Measurements from ENCODE around the gene XXYLT1.

The XXYLT1 gene

DNA sequence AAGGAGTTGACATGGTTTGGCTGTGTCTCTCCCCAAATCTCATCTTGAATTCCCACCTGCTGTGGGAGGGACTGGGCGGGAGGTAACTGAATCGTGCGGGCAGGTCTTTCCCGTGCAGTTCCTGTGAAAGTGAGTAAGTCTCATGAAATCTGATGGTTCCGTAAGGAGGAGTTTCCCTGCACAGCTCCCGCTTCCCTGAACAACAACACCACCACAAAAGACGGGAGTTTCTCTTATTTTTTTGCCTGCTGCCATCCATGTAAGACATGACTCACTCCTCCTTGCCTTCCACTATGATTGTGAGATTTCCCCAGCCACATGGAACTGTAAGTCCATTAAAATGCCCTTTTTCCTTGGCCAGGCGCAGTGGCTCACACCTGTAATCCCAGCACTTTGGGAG is 22.7 kb downstream of the XXYLT1 start:
- H3K9me3 ChIP-seq (ENCODE audit: control insufficient read depth in 1 of 2, low read length in 2 of 2), result no peaks in the 10 kb centered on the region
- H3K27me3 ChIP-seq (ENCODE audit: low read depth, low read length), result no peaks in the 10 kb centered on the region
- peaks cover 0 to 5% of the 10 kb centered on the region in 2 donors for H3K36me3 ChIP-seq (ENCODE audit: control insufficient read depth in 1 of 2, insufficient read depth in 2 of 2, low read length in 2 of 2)

DNA sequence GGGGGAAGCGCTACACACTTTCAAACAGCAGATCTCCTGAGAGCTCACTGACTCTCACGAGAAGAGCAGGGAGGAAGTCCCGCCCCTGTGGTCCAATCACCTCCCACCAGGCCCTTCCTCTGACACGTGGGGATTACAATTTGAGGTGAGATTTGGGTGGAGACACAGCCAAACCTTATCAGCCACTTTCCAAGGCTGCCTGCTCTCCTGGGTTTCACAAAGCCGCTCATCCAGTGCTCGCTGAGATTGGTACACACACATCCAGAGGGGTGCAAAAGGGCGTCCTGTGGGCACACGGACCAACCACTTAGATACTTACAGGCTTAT is 23.1 kb downstream of the XXYLT1 start:
- no peak overlapping the region for H3K4me3 ChIP-seq (ENCODE audit: low read depth in 1 of 2, low read length in 2 of 2)
- peaks cover 0 to 5% of the 10 kb centered on the region in 2 donors for H3K36me3 ChIP-seq (ENCODE audit: control insufficient read depth in 1 of 2, insufficient read depth in 2 of 2, low read length in 2 of 2)
- no peak overlapping the region for H3K27ac ChIP-seq (ENCODE audit: low read length)

More for the DNA sequence above, 22.7 kb downstream of the XXYLT1 start:
- peaks cover 0 to 5% of the 10 kb centered on the region in 2 donors for H3K4me1 ChIP-seq (ENCODE audit: control insufficient read depth in 1 of 2, insufficient read depth in 2 of 2, low read length in 2 of 2)
- H3K27ac ChIP-seq (ENCODE audit: low read length), result no peak overlapping the region
- no peak overlapping the region for H3K4me3 ChIP-seq (ENCODE audit: low read depth in 1 of 2, low read length in 2 of 2)

DNA sequence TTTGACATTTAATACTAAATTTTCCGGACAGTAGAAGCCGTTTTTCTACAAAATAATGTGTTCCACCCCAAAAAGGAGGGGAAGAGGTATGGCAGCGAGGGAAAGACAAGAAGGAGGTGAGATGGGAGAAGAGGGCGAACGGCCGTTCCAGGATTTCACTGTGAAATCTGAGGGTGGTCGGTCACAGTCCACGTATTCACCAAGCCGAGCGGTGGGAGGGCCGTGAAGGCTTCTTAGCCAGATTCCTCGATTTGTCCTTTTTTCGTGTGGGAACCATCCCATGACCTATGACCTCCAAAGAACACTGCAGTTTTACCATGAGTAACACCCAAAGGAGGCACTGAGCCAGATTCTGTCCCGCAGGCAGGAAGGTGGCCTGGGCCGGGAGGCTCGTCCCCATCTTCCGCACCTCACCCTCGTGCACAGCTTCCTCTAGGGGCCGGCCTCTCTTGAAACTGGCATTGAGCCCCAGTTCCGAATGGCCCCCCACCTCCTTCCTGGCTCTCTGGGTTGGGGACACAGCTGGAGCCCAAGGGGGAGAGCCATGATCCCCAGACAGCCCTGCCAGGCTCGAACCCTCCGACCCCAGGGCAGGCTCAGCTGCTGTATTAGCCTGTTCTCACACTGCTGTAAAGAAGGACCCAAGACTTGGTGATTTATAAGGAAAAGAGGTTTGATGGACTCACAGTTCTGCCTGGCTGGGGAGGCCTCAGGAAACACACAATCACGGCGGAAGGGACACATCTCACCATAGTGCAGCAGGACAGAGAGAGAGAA is 23.7 kb downstream of the XXYLT1 start:
- peaks cover 0 to 5% of the 10 kb centered on the region in 2 donors for H3K36me3 ChIP-seq (ENCODE audit: control insufficient read depth in 1 of 2, insufficient read depth in 2 of 2, low read length in 2 of 2)
- H3K4me1 ChIP-seq (ENCODE audit: control insufficient read depth in 1 of 2, insufficient read depth in 2 of 2, low read length in 2 of 2), result no peaks in the 10 kb centered on the region
- no peak overlapping the region for H3K4me3 ChIP-seq (ENCODE audit: low read depth in 1 of 2, low read length in 2 of 2)
- H3K9me3 ChIP-seq (ENCODE audit: control insufficient read depth in 1 of 2, low read length in 2 of 2), result no peaks in the 10 kb centered on the region
- H3K27me3 ChIP-seq (ENCODE audit: low read depth, low read length), result no peaks in the 10 kb centered on the region
- no peak overlapping the region for H3K27ac ChIP-seq (ENCODE audit: low read length)

More for the DNA sequence above, 23.1 kb downstream of the XXYLT1 start:
- Histone ChIP-seq H3K27me3 (ENCODE audit: low read depth, low read length) (no peaks in the 10 kb centered on the region), H3K4me1 (ENCODE audit: control insufficient read depth in 1 of 2, insufficient read depth in 2 of 2, low read length in 2 of 2) (peaks cover 0 to under 1% of the 10 kb centered on the region in 2 donors), H3K9me3 (ENCODE audit: control insufficient read depth in 1 of 2, low read length in 2 of 2) (no peaks in the 10 kb centered on the region)

DNA sequence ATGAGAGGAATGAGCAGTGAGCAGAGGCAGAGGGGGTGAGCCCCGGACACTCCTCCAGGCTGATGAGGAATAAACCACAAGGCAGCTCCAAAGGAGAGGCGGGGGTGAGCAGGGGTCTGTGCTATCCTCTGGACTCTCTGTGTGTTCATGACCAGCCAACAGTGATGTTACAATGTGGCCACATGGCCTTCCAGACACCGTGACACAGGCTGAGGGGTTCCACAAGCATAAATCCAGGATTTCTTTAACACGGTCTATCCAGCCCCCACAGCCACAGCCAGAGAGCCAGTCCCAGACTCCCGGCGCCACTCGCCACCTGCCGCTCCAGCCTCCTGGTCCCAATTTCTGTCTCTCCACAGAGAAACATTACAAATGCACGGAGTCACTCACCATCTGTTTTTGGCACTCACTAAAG is 24.4 kb downstream of the XXYLT1 start:
- no peaks in the 10 kb centered on the region for H3K4me1 ChIP-seq (ENCODE audit: control insufficient read depth in 1 of 2, insufficient read depth in 2 of 2, low read length in 2 of 2)
- H3K27ac ChIP-seq (ENCODE audit: low read length), result no peak overlapping the region
- no peaks in the 10 kb centered on the region for H3K27me3 ChIP-seq (ENCODE audit: low read depth, low read length)
- peaks cover 0 to 5% of the 10 kb centered on the region in 2 donors for H3K36me3 ChIP-seq (ENCODE audit: control insufficient read depth in 1 of 2, insufficient read depth in 2 of 2, low read length in 2 of 2)
- H3K9me3 ChIP-seq (ENCODE audit: control insufficient read depth in 1 of 2, low read length in 2 of 2), result no peaks in the 10 kb centered on the region
- no peak overlapping the region for H3K4me3 ChIP-seq (ENCODE audit: low read depth in 1 of 2, low read length in 2 of 2)

DNA sequence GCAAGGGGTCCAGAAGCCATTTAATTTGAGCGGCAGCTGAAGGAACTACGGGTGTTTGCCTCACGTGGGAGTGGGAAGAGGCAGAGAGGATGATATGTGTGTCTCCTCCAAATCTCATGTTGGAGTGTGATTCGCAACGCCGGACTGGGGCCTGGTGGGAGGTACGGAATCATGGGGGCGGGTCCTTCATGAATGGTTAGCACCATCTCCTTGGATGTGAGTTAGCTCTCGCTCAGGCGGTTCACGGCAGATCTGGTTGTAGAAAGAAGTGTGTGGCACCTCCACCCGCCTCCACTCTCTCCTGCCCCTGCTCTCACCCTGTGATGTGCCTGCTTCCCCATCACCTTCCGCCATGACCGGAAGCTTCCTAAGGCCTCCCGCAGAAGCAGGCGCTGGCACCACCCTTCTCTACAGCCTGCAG is 25.4 kb downstream of the XXYLT1 start:
- Histone ChIP-seq H3K4me1 (ENCODE audit: control insufficient read depth in 1 of 2, insufficient read depth in 2 of 2, low read length in 2 of 2) (no peaks in the 10 kb centered on the region), H3K27ac (ENCODE audit: low read length) (no peak overlapping the region), H3K4me3 (ENCODE audit: low read depth in 1 of 2, low read length in 2 of 2) (no peak overlapping the region), H3K36me3 (ENCODE audit: control insufficient read depth in 1 of 2, insufficient read depth in 2 of 2, low read length in 2 of 2) (peaks cover 0 to 5% of the 10 kb centered on the region in 2 donors), H3K27me3 (ENCODE audit: low read depth, low read length) (no peaks in the 10 kb centered on the region), H3K9me3 (ENCODE audit: control insufficient read depth in 1 of 2, low read length in 2 of 2) (no peaks in the 10 kb centered on the region)

DNA sequence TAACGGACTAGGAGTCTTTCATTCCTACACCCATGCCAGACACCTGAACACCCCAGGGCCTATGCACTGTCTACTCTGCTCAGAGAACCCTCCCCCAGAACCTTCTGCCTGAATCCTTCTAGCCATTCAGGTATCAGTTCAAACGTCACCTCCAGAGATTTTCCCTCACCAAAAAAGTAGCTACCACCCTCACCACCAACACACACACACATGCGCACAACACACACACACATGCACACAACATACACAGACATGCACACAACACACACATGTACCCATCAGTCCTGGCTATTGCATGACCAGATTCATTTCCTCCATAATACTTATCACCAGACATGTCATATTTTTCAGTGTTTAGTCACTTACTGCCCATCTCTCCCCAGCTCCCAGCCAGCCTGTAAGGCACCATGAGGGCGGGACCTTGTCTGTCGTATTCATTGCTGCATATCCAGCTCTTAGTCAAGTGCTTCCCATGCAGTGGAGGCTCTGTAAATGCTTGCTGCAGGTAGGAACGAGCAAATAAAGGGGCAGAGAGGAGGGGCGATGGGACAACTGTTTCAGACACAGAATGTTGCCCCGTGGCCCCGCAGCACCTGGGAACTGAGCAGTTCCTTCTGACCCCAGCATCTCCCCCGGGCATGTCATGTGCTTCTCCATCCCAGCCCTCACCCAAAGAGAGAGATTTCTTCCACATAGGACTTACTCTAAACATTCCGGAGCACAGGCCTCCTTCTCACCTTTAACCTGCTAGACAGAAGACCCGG is 29.2 kb downstream of the XXYLT1 start:
- peaks cover 0 to 5% of the 10 kb centered on the region in 2 donors for H3K36me3 ChIP-seq (ENCODE audit: control insufficient read depth in 1 of 2, insufficient read depth in 2 of 2, low read length in 2 of 2)
- H3K27ac ChIP-seq (ENCODE audit: low read length), result no peak overlapping the region
- H3K27me3 ChIP-seq (ENCODE audit: low read depth, low read length), result no peaks in the 10 kb centered on the region
- H3K4me1 ChIP-seq (ENCODE audit: control insufficient read depth in 1 of 2, insufficient read depth in 2 of 2, low read length in 2 of 2), result peaks cover 0 to 23% of the 10 kb centered on the region in 2 donors
- H3K9me3 ChIP-seq (ENCODE audit: control insufficient read depth in 1 of 2, low read length in 2 of 2), result no peaks in the 10 kb centered on the region
- no peak overlapping the region for H3K4me3 ChIP-seq (ENCODE audit: low read depth in 1 of 2, low read length in 2 of 2)

DNA sequence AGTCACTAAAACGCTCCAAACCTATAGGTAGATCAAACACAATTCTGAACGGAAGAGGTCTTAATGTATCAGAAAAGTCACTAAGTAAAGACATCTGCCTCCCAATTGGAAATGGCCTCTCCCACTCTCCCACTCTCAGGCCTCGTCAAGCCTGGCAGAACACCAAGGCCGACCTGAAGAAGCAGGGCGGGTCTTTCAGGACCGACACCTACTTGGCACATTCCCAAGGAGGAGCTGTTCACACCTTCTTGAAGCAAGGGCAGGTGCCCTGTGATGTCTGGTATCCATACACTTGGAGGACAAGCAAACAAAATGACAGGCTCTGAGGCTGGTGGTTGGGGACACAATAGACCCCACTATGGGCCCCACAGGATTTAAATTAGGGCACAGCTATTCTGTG is 30.0 kb downstream of the XXYLT1 start:
- Histone ChIP-seq H3K27me3 (ENCODE audit: low read depth, low read length) (no peaks in the 10 kb centered on the region), H3K4me3 (ENCODE audit: low read depth in 1 of 2, low read length in 2 of 2) (no peak overlapping the region), H3K27ac (ENCODE audit: low read length) (no peak overlapping the region), H3K4me1 (ENCODE audit: control insufficient read depth in 1 of 2, insufficient read depth in 2 of 2, low read length in 2 of 2) (peaks cover 0 to 23% of the 10 kb centered on the region in 2 donors), H3K36me3 (ENCODE audit: control insufficient read depth in 1 of 2, insufficient read depth in 2 of 2, low read length in 2 of 2) (peaks cover 0 to 5% of the 10 kb centered on the region in 2 donors), H3K9me3 (ENCODE audit: control insufficient read depth in 1 of 2, low read length in 2 of 2) (no peaks in the 10 kb centered on the region)

DNA sequence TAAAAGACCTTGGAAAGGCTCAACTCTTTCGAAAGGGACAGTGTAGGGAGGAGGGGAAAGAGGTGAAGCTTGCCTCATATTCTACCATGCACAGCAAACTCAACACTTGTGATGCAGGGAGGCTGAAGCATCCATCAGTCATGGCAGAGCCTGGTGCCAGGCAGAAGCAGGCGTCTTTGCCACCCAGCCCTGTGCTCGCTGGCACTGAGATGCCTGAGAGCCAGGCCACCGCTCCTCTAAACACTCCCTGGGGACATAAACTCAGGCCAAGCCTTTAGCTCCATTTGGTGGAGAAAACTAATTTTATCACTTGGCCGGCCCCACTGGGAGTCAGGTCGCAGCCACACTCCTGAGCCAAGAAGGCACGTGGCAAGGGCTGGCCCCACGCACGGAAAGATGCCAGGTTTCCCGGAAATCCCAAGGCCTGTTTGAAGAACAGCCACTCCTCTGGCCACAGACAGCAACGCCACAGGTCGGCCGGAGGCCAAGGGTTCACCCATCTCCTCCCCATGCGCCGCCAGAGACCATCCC is 30.7 kb downstream of the XXYLT1 start:
- Histone ChIP-seq H3K4me3 (ENCODE audit: low read depth in 1 of 2, low read length in 2 of 2) (no peak overlapping the region), H3K4me1 (ENCODE audit: control insufficient read depth in 1 of 2, insufficient read depth in 2 of 2, low read length in 2 of 2) (peaks cover 0 to 23% of the 10 kb centered on the region in 2 donors), H3K27ac (ENCODE audit: low read length) (no peak overlapping the region), H3K27me3 (ENCODE audit: low read depth, low read length) (no peaks in the 10 kb centered on the region), H3K36me3 (ENCODE audit: control insufficient read depth in 1 of 2, insufficient read depth in 2 of 2, low read length in 2 of 2) (no peaks in the 10 kb centered on the region), H3K9me3 (ENCODE audit: control insufficient read depth in 1 of 2, low read length in 2 of 2) (no peaks in the 10 kb centered on the region)

DNA sequence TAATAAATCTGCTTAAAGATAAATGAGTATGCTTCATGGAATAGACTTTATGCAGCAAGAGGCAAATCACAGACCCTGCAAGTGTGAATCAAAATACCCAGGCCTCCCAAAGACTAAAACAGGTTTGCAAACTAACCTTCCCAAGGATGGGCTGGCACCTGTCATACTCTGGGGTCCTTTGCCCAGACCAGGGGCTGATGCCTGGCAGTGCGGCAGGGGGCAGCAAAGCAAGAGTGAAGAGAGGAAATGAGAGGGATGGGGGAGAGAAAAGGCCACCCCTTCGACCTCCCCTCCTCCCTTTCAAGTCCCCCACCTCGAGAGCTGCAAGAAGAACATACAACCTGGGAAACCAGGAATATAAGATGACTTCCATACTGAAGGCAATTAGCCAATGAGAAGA is 31.8 kb downstream of the XXYLT1 start:
- Histone ChIP-seq H3K27me3 (ENCODE audit: low read depth, low read length) (no peaks in the 10 kb centered on the region), H3K9me3 (ENCODE audit: control insufficient read depth in 1 of 2, low read length in 2 of 2) (no peaks in the 10 kb centered on the region), H3K36me3 (ENCODE audit: control insufficient read depth in 1 of 2, insufficient read depth in 2 of 2, low read length in 2 of 2) (no peaks in the 10 kb centered on the region), H3K4me3 (ENCODE audit: low read depth in 1 of 2, low read length in 2 of 2) (no peak overlapping the region), H3K27ac (ENCODE audit: low read length) (peak overlapping the region; percentile 21), H3K4me1 (ENCODE audit: control insufficient read depth in 1 of 2, insufficient read depth in 2 of 2, low read length in 2 of 2) (peaks cover 0 to 23% of the 10 kb centered on the region in 2 donors)

DNA sequence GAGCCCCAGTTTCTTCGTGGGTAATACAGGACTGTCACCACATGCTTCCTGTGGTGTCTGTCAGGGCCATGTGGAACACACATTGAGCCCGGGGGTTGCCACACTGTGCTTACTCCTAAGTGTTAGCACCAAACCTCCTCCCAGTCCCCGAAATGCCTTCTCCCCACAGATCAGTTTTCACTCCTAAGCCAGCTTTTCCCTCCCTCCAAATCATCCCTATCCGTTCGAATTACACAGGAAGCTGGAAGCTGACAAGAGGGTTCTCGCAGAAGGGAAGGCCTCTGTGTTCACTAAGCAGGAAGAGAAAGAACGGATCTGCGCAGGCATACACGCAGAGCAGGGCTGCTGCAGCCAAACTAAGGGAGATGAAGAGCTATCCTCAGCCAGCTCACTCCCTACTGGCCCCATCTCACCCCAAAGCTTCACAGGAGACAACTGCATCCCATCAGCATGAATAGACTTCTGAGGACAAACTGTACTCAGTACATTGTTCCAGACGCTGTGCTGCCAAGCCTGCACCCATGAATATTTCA is 32.3 kb downstream of the XXYLT1 start:
- Histone ChIP-seq H3K4me1 (ENCODE audit: control insufficient read depth in 1 of 2, insufficient read depth in 2 of 2, low read length in 2 of 2) (peaks cover 0 to 23% of the 10 kb centered on the region in 2 donors), H3K4me3 (ENCODE audit: low read depth in 1 of 2, low read length in 2 of 2) (peak overlapping the region in 1 of 2 donors; percentile 36), H3K27me3 (ENCODE audit: low read depth, low read length) (no peaks in the 10 kb centered on the region), H3K9me3 (ENCODE audit: control insufficient read depth in 1 of 2, low read length in 2 of 2) (no peaks in the 10 kb centered on the region), H3K36me3 (ENCODE audit: control insufficient read depth in 1 of 2, insufficient read depth in 2 of 2, low read length in 2 of 2) (no peaks in the 10 kb centered on the region), H3K27ac (ENCODE audit: low read length) (peak overlapping the region; percentile 21)

DNA sequence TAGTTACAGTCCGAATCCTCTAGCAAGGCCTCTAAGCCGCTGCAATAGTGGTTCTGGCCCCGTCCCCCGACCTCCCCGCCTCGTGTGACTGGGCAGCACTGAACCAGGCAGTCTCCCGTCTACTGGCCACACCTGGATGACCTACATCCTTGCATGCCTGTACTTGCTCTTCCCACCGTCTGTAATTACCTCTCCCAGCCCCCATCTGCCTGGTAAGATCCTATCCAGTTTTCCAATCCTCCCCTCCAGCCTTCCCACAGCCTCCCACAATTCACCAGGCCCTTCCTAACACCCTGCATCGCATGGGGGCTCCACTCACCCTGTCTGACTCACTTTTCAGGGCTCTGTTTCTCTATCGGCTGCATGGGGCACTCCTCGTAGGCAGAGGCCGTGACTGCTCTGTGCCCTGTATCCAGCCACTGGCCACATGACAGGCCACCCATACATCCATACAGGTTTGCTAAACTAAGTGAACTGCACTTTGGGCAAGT is 32.8 kb downstream of the XXYLT1 start:
- Histone ChIP-seq H3K4me3 (ENCODE audit: low read depth in 1 of 2, low read length in 2 of 2) (peak overlapping the region in 1 of 2 donors; percentile 36), H3K27me3 (ENCODE audit: low read depth, low read length) (no peaks in the 10 kb centered on the region), H3K9me3 (ENCODE audit: control insufficient read depth in 1 of 2, low read length in 2 of 2) (no peaks in the 10 kb centered on the region), H3K27ac (ENCODE audit: low read length) (peak overlapping the region; percentile 21), H3K4me1 (ENCODE audit: control insufficient read depth in 1 of 2, insufficient read depth in 2 of 2, low read length in 2 of 2) (peaks cover 0 to 23% of the 10 kb centered on the region in 2 donors), H3K36me3 (ENCODE audit: control insufficient read depth in 1 of 2, insufficient read depth in 2 of 2, low read length in 2 of 2) (no peaks in the 10 kb centered on the region)

Measured in muscle layer of duodenum (tissue), 2 donors.